Measurements from ENCODE around the gene MACC1.
A peak's percentile ranks its signal among the peaks of the same experiment; 100 is the strongest.

MACC1 gene, protein sequence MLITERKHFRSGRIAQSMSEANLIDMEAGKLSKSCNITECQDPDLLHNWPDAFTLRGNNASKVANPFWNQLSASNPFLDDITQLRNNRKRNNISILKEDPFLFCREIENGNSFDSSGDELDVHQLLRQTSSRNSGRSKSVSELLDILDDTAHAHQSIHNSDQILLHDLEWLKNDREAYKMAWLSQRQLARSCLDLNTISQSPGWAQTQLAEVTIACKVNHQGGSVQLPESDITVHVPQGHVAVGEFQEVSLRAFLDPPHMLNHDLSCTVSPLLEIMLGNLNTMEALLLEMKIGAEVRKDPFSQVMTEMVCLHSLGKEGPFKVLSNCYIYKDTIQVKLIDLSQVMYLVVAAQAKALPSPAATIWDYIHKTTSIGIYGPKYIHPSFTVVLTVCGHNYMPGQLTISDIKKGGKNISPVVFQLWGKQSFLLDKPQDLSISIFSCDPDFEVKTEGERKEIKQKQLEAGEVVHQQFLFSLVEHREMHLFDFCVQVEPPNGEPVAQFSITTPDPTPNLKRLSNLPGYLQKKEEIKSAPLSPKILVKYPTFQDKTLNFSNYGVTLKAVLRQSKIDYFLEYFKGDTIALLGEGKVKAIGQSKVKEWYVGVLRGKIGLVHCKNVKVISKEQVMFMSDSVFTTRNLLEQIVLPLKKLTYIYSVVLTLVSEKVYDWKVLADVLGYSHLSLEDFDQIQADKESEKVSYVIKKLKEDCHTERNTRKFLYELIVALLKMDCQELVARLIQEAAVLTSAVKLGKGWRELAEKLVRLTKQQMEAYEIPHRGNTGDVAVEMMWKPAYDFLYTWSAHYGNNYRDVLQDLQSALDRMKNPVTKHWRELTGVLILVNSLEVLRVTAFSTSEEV

GRCh38 chr7:20217193-20217948 lies at the start of gene MACC1:
MACC1 (minus strand) TSS chr7:20217384; CDS start chr7:20161862, 55,522 bp downstream.
- peak; percentile 32 for DNase-seq

GRCh38 chr7:20264623-20265022 lies 47.4 kb upstream of the MACC1 start:
- DNase-seq = no peak

DNA sequence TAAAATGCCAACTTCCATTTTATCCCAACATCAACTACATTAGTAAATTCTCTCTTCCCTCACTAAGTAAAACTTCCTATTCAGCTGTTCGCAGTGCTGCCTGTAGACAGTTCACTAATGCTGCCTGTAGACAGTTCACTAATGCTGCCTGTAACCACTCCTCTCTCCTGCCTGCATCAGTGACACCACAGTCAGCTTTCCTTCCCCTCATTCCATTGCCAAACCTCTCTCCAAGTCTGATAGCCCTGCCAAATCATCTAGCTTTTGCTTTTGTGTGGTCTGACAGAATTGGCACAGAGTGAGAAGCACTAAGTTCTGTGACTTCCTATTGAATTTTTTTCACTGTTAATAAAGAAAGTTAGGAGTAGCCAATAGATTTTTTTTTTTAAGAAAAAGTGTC lies 43.0 kb upstream of the MACC1 start:
- no peak for DNase-seq

- no peak for DNase-seq
Observed at GRCh38 chr7:20257212-20257611, 40.0 kb upstream of the MACC1 start.

GRCh38 chr7:20249920-20250319 lies 32.7 kb upstream of the MACC1 start:
- DNase-seq = no peak

GRCh38 chr7:20249376-20249775 lies 32.2 kb upstream of the MACC1 start:
- no peak for DNase-seq

DNA sequence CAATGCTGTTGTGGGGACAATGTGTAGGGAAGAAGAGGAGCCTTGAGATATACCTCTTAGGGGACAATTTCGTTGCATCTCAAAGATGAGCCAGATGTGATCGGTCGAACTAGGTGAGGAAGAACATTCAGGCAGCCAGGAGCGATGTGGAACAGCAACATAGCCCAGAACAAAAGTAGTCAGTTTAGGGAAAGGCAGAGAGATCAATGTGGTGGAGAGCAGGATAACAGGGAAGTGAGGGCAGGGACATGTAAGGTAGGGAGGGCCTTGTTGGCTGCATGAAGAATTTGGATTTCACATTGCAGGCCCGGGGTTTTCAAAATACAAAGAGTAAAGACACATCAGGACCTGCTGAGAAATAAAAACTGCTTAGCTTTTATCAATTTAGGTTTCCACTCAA lies 29.1 kb upstream of the MACC1 start:
- no peak for DNase-seq

- no peak for DNase-seq
Observed at GRCh38 chr7:20244334-20245120, 27.3 kb upstream of the MACC1 start.

DNA sequence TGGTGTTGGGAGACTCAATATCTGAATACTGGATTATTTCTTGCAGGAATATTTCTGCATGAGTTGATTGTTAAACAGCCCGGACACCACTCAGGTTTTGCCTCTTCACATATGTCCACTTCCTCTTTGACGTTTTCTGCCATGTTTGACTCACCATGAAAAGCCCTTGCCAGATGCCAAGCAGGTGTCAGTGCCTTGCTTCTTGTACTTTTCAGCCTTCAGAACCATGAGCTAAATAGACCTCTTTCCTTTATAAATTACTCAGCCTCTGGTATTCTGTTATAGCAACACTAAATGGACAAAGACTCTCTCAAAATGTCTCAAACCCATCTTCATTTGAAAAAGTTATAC lies 24.7 kb upstream of the MACC1 start:
- DNase-seq = no peak

GRCh38 chr7:20241194-20241910 lies 24.2 kb upstream of the MACC1 start:
- no peak for DNase-seq

- no peak for DNase-seq
Observed at GRCh38 chr7:20240080-20240926, 23.1 kb upstream of the MACC1 start.

DNA sequence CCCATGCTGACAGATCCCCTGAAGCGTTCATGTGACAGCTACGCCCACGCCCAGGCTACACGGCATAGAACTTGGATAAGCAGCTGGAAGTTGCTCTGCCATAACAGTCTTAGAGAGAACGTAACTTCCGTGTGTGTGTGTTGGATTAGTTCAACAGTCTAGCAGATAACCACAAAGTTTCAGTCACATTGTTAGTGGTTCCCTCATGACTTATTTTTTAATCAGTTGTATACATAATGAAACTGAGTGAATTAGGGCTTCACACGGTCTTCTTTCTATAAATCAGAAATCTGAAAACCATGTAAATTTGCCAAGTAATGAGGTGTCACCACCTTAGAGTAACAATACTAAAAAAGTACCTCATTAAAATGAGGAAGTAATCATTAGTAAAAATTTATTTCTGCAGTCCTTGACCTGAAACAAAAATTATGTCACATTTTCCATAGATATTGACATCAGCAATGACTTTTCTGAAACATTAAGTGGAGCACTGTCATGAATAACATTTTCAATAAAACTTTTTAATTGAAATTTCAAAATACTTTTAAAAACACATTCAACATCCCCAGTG lies 21.7 kb upstream of the MACC1 start:
- DNase-seq = no peak

DNA sequence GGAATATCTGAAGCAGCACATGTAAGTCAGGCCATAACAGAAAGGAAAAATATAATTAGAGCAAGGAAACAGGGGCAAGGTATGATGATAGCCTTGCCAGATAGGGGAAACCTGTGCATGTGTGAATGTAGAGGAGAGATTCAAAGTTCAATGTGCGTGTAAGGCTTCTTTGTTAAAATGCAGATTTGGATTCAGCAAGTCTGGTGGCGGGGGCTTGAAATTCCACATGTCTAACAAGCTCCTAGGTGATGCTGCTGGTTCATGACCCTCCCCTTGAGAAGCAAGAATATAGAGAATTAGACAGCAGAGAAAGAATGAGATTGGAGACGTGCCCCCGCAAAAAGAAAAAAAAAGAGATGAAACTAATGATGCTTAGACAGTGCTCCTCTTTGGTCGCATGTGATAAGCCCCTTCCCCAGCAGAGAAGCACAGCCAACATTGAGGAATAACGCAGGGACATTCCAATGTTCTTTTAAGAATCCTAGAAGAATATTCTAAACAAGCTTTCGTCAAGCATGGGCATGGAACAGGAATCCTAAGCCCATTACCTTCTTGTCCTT lies 21.1 kb upstream of the MACC1 start:
- DNase-seq = no peak

DNA sequence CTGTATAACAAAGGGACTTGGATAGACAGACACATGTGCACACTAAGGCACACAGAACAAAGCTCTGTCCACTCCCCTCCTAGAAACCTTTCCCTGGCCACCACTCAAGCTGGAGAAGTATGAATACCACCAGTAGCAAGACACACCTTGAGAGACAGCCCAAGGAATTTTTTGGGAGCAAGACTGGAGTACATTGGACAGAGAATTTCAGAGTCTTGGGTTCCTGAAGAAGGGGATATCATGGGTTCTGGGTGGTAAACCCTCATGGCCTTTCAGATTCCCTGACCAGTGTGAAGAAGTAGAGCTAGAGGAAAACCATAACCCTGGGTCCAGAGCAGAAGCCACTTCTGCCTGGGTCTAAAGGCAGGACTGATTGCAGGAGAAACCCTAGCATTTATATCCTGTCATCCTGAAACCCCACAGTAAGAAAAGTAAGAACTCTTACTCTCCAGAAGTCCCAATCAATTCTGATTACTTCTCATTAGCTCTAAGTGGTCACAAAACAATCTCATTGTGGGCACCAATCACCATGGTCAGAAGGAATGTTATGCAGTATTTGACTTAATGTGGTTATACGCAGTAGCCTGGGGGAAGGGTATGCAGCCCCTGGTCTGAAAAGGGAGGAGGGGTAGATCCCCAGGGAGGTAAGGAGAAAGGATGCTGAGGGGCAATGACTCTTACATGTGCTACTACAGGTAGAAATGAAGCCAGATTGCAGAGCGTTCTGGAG lies 20.4 kb upstream of the MACC1 start:
- no peak for DNase-seq

DNA sequence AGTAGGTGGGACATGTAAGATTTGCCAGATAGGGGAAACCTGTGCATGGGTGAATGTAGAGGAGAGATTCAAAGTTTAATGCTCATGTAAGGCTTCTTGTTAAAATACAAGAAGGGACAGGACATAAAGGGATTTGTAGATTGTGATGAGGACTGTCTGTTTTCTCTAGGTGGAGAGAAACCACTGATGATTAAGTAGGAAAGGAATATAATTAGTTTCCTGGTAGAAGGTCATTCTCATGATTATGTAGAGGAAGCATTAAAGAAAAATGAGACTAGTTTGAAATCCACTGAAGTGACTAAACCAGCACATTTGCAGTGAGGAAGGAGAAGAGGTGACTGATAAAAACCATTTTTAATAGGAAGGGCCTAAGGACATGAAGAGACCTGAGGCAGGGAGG lies 19.6 kb upstream of the MACC1 start:
- DNase-seq = no peak

- no peak for DNase-seq
Observed at GRCh38 chr7:20236043-20236442, 18.9 kb upstream of the MACC1 start.

DNA sequence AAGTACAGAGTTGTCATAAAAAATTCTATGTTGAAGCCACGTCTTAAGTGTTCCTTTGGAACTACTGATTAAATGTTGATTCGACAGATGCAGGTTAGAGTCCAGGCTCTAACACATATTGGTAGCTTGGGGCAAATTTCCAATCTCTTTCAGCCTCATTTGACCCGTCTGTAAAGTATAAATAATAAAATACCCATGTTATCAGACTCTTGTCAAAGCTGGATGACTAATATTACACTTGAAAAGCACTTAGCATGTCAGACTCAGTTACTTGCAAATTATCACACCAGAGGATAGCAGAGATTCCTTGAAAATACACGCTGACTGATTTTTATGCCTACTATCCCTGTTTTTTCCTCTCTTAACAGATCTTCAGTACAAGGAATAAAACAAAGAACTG lies 18.1 kb upstream of the MACC1 start:
- no peak for DNase-seq

DNA sequence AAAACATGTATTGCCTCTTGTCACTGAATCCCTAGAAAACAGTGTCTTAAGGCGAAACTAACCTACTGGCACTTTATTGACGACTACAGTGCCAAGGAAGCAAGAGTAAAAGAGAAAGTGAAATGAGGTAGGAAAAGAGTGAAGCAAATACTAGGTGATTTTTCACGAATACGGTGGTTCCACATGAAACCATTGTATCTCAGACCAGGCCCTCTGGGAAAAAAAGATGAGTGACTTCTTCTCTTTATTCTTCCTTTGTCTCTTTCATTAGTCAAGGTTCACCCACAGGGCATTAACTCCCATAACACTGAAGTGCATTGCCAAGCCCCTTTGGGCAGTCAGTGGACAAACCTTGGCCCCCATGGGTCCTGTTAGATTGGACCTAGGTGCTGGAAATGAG lies 16.2 kb upstream of the MACC1 start:
- no peak for DNase-seq

DNA sequence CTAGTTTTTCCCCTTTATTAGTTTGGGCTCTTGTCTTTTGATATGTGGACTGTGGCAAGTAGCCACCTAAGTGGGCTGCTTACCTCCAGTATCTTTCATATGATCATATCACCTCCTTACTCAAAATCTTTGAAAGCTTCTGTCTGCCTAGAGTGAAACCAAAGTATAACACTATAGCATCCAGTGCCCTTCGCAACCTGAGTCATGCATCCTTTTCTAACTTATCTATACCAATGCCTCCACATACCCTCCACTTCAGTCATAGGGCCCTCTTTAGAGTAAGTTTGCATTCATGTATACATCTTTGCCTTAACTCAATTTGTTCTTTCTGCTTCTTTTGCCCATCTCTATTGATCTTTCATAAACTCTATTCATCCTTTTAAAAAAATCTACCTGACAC lies 15.7 kb upstream of the MACC1 start:
- no peak for DNase-seq
